K562 (cell line): ENCODE results near the gene MPZL3. TPM values are rescaled to one million over a fixed set of nuclear protein-coding genes. Genes with fewer than 3 reads are reported as not detected.

ENCODE experiments used
- ATAC-seq: fragments of 200-7000 bp; cut with Tn5 transposase; 3 replicates; pipeline ENCODE4 v1.9.1; 2020; ENCODE audit warnings: moderate library complexity
- BruUV-seq: library from RNA; stranded (reverse); fragments of 400-500 nt; replicated peaks from 2 replicates; lab custom pipeline; 2021; lab: Mats Ljungman, UMichigan
- CTCF ChIA-PET: fragments of 300-600 bp; formaldehyde crosslinking; extraction: SDS; loops from one replicate; lab custom pipeline; 2021; ENCODE audit warnings: low intra/inter-chr PET ratio; lab: Yijun Ruan, JAX
- POLR2A ChIA-PET: fragments of 300-600, 350-650 bp; sonication (Branson Sonifier 250); formaldehyde crosslinking; extraction: SDS; loops from one replicate; lab custom pipeline; 2021; ENCODE audit warnings: antibody characterized with exemption, inconsistent platforms; lab: Yijun Ruan, JAX
- DNase-seq, 4 experiments: peaks; one replicate each; pipeline versions ENCODE4 v3.0.0 to v3.0.0-alpha.2; 2011 to 2018; ENCODE audit warnings: low spot score in 3 of 4, mixed read lengths in 3 of 4; ENCODE audit errors: extremely low read depth in 1 of 4
- FAIRE-seq: peaks from 2 replicates; lab custom pipeline; 2011; peaks lifted over from hg19 to GRCh38; lab: Jason Lieb, UNC
- H2AFZ ChIP-seq: 2 replicates; pipeline ENCODE4 v1.6.0; 2011; ENCODE audit warnings: low read depth, low read length, control low read depth, inconsistent platforms
- H3K27ac ChIP-seq: fragments of 200-600 bp; 3 replicates; pipeline ENCODE4 v1.8.0; 2011; ENCODE audit warnings: low read depth, mild to moderate bottlenecking, control low read depth, inconsistent platforms, low read length, moderate library complexity, mixed read lengths; ENCODE audit errors: extremely low read depth
- H3K27me3 ChIP-seq, 2 experiments: fragments of 300-600 bp in 1 of 2; 2 replicates in 1 of 2; 3 replicates in 1 of 2; pipeline versions ENCODE4 v1.6.0 to v1.8.0; 2011; ENCODE audit warnings: inconsistent platforms in 2 of 2, low read length in 2 of 2, mild to moderate bottlenecking in 1 of 2, mixed read lengths in 1 of 2, moderate library complexity in 1 of 2; ENCODE audit not compliant: control insufficient read depth in 2 of 2, insufficient read depth in 2 of 2
- H3K36me3 ChIP-seq: fragments of 300-600 bp; 3 replicates; pipeline ENCODE4 v1.8.0; 2011; ENCODE audit warnings: mild to moderate bottlenecking, low read length, inconsistent platforms; ENCODE audit not compliant: control insufficient read depth, insufficient read depth
- H3K4me1 ChIP-seq, 2 experiments: fragments of 200-600 bp in 1 of 2; replicated peaks in 1 of 2; 2 replicates in 1 of 2; 3 replicates in 1 of 2; pipeline versions ENCODE4 v1.5.1 to v1.8.0; 2011; ENCODE audit warnings: inconsistent platforms in 2 of 2, low read length in 2 of 2, mild to moderate bottlenecking in 1 of 2, mixed read lengths in 1 of 2, moderate library complexity in 1 of 2; ENCODE audit not compliant: control insufficient read depth in 2 of 2, insufficient read depth in 2 of 2
- H3K4me2 ChIP-seq: 2 replicates; pipeline ENCODE4 v1.6.1; 2011; ENCODE audit warnings: low read length, control low read depth, inconsistent platforms, mixed read lengths; ENCODE audit not compliant: insufficient read depth
- H3K4me3 ChIP-seq: fragments of 200-600 bp; sonication (generic), shearing (Covaris generic); 2 replicates; pipeline ENCODE4 v1.5.1; 2016; ENCODE audit warnings: control low read depth, inconsistent platforms
- H3K79me2 ChIP-seq: fragments of 200-600 bp; 3 replicates; pipeline ENCODE4 v1.8.0; 2011; ENCODE audit warnings: low read length, inconsistent platforms; ENCODE audit not compliant: control insufficient read depth, insufficient read depth
- H3K9ac ChIP-seq, 2 experiments: 2 replicates each; pipeline versions ENCODE4 v1.6.0 to v1.6.1; 2011; ENCODE audit warnings: low read depth in 2 of 2, low read length in 2 of 2, control low read depth in 1 of 2, inconsistent platforms in 1 of 2, mild to moderate bottlenecking in 1 of 2, mixed read lengths in 1 of 2; ENCODE audit not compliant: insufficient read depth in 1 of 2
- H3K9me1 ChIP-seq: one replicate; pipeline ENCODE4 v1.6.0; 2011; ENCODE audit warnings: inconsistent platforms, mild to moderate bottlenecking, low read length, moderate library complexity; ENCODE audit not compliant: control insufficient read depth, insufficient read depth
- H3K9me3 ChIP-seq: replicated peaks from 2 replicates; pipeline ENCODE4 v1.5.1; 2011; ENCODE audit warnings: low read depth, low read length, inconsistent platforms; ENCODE audit not compliant: control insufficient read depth, insufficient read depth
- H4K20me1 ChIP-seq: replicated peaks from 2 replicates; pipeline ENCODE4 v1.6.1; 2011; ENCODE audit warnings: low read length, inconsistent platforms, mixed read lengths; ENCODE audit not compliant: control insufficient read depth, insufficient read depth
- COPS2 ChIP-seq: fragments of 450-650 bp; conservative IDR thresholded peaks from 2 replicates; pipeline ENCODE4 v1.6.1; 2016; ENCODE audit warnings: mild to moderate bottlenecking, moderate library complexity
- KAT8 ChIP-seq: fragments of 450-650 bp; IDR thresholded peaks from 2 replicates; pipeline ENCODE4 v1.6.1; 2016; ENCODE audit warnings: low read depth, mild to moderate bottlenecking
- SRSF9 ChIP-seq: fragments of 200-400 bp; formaldehyde crosslinking; IDR thresholded peaks from 2 replicates; pipeline ENCODE4 v1.6.1; 2017; ENCODE audit warnings: low read depth, low read length, borderline replicate concordance
- ZBTB49 ChIP-seq: sonication (generic); formaldehyde crosslinking; IDR thresholded peaks from 2 replicates; pipeline ENCODE4 v1.8.0; 2022; ENCODE audit warnings: missing genetic modification reagents, mild to moderate bottlenecking, borderline replicate concordance
- ZNF121 ChIP-seq: sonication (generic); formaldehyde crosslinking; conservative IDR thresholded peaks from 2 replicates; pipeline ENCODE4 v1.8.0; 2022; ENCODE audit warnings: missing genetic modification reagents
- ZNF143 ChIP-seq: sonication (generic); formaldehyde crosslinking; IDR thresholded peaks from 2 replicates; pipeline ENCODE4 v1.9.0; 2022; ENCODE audit warnings: mild to moderate bottlenecking, missing genetic modification reagents
- WGBS: fragments of 100-300 bp; shearing (Covaris generic); methylation state at CpG from one replicate; pipeline ENCODE4 v1.1.6; 2016; ENCODE audit warnings: low coverage, mixed read lengths; ENCODE audit not compliant: insufficient coverage; ENCODE audit errors: missing lambda C conversion rate; 5-methylcytosine and 5-hydroxymethylcytosine counted together
- in situ Hi-C: fragments of 300-500 bp; cut with MboI; formaldehyde crosslinking; loops from 4 replicates; pipeline ENCODE4 v1.15.0; 2018; ENCODE audit warnings: inconsistent platforms, mixed read lengths
- intact Hi-C: fragments of 100-400 bp; cut with micrococcal nuclease; formaldehyde crosslinking; loops from 2 replicates; pipeline ENCODE4 v1.14.2; 2022
- polyA plus RNA-seq, 8 experiments: library from polyadenylated mRNA; depleted of rRNA in 4 of 8; stranded (reverse) in 5 of 8; unstranded in 3 of 8; fragments of >200 nt; fragmentation: Nextera tagmentation in 2 of 8; fragmentation: Illumina TruSeq in 1 of 8; extraction: Ambion mirVana in 2 of 8; extraction: Trizol in 1 of 8; gene quantifications; 2 replicates each; pipeline versions ENCODE4 v1.2.1 to v1.2.3, GENCODE V29; 2011 to 2014; ENCODE audit warnings: inconsistent platforms in 1 of 8, missing spikeins in 1 of 8
- total RNA-seq, 7 experiments: library from RNA; depleted of rRNA in 6 of 7; stranded (reverse); fragments of >200 nt in 6 of 7; fragmentation: Illumina TruSeq in 2 of 7; extraction: Trizol in 2 of 7; gene quantifications; 2 replicates each; pipeline versions ENCODE4 v1.2.1 to v1.2.3, GENCODE V29; 2011 to 2021; ENCODE audit warnings: low replicate concordance in 1 of 7
- TF ChIP-seq, protein P1 (sequence below): sonication (generic); formaldehyde crosslinking; IDR thresholded peaks from 2 replicates; pipeline ENCODE4 v1.8.1; 2023; ENCODE audit warnings: missing genetic modification reagents, mild to moderate bottlenecking, borderline replicate concordance
- TF ChIP-seq, protein P2 (sequence below): sonication (generic); formaldehyde crosslinking; IDR thresholded peaks from 2 replicates; pipeline ENCODE4 v1.8.0; 2022; ENCODE audit warnings: mild to moderate bottlenecking, missing genetic modification reagents
- TF ChIP-seq, protein P3 (sequence below): fragments of 450-650 bp; IDR thresholded peaks from 2 replicates; pipeline ENCODE4 v1.6.1; 2017; ENCODE audit warnings: antibody characterized with exemption, mild to moderate bottlenecking

Gene MPZL3
- total and polyA plus RNA-seq, 9 of the 15 experiments (the other 6 are each of a cell fraction or from before 2014, with no cell fraction given), result 0.97 to 2.9 (median 1.6) TPM

DNA sequence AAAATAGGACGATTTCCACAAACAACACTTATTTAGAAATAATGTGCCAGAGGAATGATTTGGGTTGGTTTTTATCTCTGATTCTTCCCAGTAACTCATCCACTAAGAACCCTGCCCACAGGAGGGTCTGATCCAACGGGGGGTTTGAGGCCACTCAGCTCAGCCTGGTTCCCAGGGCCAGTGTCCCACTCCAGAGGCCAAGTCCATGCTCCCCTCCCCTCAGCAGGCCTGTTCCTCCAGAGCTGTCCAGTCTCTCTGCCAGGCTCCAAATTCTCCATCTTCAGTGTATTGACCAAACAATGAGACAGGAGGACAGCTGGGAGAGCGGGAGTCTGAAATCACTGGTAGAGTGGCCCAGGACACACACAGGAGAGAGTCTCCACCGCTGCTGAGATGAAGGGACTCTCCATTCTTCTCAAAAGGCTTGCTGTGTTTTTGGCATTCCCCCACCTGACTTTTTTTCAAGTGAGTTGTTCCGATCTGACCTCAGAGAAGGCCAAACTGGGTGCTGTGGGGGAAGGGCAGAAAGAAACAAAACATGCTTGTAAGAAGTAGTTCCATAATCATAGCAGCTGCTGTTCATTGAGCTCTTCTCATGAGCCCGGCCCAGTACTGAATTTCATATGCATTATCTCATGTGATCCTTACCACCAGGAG lies 58.1 kb downstream of the MPZL3 start:
- intact Hi-C loops, result no loop called here
- no TSS peak for BruUV-seq
- in situ Hi-C loops, result no loop called here
- TF ChIP-seq ZNF121 (CRISPR knock-in tag) (no peak), SRSF9 (no peak), ZNF143 (no peak), COPS2 (no peak), KAT8 (no peak), ZBTB49 (CRISPR knock-in tag) (no peak)
- TF ChIP-seq, protein P1, sequence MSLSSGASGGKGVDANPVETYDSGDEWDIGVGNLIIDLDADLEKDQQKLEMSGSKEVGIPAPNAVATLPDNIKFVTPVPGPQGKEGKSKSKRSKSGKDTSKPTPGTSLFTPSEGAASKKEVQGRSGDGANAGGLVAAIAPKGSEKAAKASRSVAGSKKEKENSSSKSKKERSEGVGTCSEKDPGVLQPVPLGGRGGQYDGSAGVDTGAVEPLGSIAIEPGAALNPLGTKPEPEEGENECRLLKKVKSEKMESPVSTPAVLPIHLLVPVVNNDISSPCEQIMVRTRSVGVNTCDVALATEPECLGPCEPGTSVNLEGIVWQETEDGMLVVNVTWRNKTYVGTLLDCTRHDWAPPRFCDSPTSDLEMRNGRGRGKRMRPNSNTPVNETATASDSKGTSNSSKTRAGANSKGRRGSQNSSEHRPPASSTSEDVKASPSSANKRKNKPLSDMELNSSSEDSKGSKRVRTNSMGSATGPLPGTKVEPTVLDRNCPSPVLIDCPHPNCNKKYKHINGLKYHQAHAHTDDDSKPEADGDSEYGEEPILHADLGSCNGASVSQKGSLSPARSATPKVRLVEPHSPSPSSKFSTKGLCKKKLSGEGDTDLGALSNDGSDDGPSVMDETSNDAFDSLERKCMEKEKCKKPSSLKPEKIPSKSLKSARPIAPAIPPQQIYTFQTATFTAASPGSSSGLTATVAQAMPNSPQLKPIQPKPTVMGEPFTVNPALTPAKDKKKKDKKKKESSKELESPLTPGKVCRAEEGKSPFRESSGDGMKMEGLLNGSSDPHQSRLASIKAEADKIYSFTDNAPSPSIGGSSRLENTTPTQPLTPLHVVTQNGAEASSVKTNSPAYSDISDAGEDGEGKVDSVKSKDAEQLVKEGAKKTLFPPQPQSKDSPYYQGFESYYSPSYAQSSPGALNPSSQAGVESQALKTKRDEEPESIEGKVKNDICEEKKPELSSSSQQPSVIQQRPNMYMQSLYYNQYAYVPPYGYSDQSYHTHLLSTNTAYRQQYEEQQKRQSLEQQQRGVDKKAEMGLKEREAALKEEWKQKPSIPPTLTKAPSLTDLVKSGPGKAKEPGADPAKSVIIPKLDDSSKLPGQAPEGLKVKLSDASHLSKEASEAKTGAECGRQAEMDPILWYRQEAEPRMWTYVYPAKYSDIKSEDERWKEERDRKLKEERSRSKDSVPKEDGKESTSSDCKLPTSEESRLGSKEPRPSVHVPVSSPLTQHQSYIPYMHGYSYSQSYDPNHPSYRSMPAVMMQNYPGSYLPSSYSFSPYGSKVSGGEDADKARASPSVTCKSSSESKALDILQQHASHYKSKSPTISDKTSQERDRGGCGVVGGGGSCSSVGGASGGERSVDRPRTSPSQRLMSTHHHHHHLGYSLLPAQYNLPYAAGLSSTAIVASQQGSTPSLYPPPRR (CRISPR knock-in tag), result no peak
- TF ChIP-seq, protein P2, sequence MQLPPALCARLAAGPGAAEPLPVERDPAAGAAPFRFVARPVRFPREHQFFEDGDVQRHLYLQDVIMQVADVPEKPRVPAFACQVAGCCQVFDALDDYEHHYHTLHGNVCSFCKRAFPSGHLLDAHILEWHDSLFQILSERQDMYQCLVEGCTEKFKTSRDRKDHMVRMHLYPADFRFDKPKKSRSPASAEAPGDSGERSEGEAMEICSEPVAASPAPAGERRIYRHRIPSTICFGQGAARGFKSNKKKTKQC (CRISPR knock-in tag), result no peak
- TF ChIP-seq, protein P3, sequence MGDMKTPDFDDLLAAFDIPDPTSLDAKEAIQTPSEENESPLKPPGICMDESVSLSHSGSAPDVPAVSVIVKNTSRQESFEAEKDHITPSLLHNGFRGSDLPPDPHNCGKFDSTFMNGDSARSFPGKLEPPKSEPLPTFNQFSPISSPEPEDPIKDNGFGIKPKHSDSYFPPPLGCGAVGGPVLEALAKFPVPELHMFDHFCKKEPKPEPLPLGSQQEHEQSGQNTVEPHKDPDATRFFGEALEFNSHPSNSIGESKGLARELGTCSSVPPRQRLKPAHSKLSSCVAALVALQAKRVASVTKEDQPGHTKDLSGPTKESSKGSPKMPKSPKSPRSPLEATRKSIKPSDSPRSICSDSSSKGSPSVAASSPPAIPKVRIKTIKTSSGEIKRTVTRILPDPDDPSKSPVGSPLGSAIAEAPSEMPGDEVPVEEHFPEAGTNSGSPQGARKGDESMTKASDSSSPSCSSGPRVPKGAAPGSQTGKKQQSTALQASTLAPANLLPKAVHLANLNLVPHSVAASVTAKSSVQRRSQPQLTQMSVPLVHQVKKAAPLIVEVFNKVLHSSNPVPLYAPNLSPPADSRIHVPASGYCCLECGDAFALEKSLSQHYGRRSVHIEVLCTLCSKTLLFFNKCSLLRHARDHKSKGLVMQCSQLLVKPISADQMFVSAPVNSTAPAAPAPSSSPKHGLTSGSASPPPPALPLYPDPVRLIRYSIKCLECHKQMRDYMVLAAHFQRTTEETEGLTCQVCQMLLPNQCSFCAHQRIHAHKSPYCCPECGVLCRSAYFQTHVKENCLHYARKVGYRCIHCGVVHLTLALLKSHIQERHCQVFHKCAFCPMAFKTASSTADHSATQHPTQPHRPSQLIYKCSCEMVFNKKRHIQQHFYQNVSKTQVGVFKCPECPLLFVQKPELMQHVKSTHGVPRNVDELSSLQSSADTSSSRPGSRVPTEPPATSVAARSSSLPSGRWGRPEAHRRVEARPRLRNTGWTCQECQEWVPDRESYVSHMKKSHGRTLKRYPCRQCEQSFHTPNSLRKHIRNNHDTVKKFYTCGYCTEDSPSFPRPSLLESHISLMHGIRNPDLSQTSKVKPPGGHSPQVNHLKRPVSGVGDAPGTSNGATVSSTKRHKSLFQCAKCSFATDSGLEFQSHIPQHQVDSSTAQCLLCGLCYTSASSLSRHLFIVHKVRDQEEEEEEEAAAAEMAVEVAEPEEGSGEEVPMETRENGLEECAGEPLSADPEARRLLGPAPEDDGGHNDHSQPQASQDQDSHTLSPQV, result no peak

More for the DNA sequence above, 58.1 kb downstream of the MPZL3 start:
- CTCF ChIA-PET, result no interaction called here
- Histone ChIP-seq H3K27ac (no peak overlapping the region), H3K4me1 (0 out of 5 replicates have a peak, but pooled peaks cover 0 to 3% of the 10 kb centered on the region in 2 experiments), H2AFZ (no peak overlapping the region), H3K9me3 (no peaks in the 10 kb centered on the region), H3K9me1 (no peaks in the 10 kb centered on the region), H3K79me2 (no peaks in the 10 kb centered on the region), H3K4me2 (no peak overlapping the region), H4K20me1 (no peaks in the 10 kb centered on the region), H3K36me3 (no peaks in the 10 kb centered on the region), H3K4me3 (no peak overlapping the region), H3K9ac (no peak overlapping the region), H3K27me3 (peaks cover 0 to 15% of the 10 kb centered on the region in 2 experiments; a peak in 3 of 5 replicates)
- DNase-seq, result no peak
- 2% methylated on average over 6 of the region's 6 CpGs for WGBS
- ATAC-seq, result no peak
- no peak for FAIRE-seq
- POLR2A ChIA-PET, result interaction anchor here (0.6 kb wide), 1 partner anchor 9 kb away, joined by 4 read pairs; no protein-coding TSS in a partner anchor
